Stimulated activated CD4-positive, alpha-beta T cell treated with anti-CD3 and anti-CD28 coated beads, Interleukin-12 subunit alpha, Interleukin-12 subunit beta, amount 100 ng/mL, for 4 hours (primary cell): ENCODE data around the gene MDM2.
"Not testable (repeated sequence)": the region's sequence is repeated elsewhere in the genome, so short reads cannot be mapped to it uniquely, and the experiment has no call there.

ENCODE experiments used
- DNase-seq: peaks from one replicate; pipeline ENCODE4 v3.0.0-alpha.2; 2020

MDM2 gene

DNA sequence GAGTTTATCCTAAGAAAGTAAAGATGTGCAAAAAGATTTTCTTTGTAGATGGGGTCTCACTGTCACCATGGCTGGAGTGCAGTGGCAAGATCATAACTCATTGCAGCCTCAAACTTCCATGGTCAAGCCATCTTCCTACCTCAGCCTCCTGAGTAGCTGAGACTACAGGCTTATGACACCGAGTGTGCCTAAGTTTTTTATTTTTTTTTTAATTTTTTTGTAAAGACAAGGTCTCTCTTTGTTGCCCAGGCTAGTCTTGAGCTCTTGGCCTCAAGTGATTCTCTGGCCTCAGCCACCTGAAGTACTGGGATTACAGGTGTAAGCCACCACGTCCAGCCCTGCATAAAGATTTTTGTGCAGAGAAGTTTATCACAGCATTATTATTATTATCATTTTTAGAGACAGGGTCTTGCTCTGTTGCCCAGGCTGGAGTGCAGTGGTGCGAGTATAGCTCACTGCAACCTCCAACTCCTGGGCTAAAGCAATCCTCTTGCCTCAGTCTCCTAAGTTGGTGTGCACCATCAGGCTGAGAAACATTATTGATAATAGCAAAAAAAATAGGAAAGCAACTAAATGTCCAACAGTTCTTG is 19.3 kb upstream of the MDM2 start:
- no peak for DNase-seq

DNA sequence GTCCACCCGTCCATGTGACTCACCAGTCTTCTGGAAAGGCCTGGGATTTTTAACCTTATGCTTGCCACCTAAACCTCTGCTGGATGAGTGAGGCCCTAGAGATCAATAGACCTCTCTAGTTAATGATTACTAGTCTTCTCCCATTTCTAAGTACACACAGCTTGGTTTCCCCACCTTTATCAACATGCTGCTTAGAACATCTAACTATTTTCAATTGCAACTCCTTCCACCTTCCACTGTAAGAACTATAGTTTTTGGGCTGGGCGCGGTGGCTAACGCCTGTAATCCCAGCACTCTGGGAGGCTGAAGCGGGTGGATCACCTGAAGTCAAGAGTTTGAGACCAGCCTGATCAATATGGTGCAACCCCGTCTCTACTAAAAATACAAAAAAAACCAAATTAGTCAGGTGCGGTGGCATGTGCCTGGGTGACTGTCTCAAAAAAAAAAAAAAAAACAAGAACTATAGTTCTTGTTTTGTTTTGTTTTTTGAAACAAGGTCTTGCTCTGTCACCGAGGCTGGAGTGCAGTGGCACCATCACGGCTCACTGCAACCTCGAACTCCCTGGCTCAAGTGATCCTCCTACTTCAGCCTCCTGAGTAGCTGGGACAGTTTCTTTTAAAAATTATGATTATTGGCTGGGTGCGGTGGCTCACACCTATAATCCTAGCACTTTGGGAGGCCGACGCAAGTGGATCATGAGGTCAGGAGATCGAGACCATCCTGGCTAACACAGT is 18.7 kb upstream of the MDM2 start:
- no peak for DNase-seq

DNA sequence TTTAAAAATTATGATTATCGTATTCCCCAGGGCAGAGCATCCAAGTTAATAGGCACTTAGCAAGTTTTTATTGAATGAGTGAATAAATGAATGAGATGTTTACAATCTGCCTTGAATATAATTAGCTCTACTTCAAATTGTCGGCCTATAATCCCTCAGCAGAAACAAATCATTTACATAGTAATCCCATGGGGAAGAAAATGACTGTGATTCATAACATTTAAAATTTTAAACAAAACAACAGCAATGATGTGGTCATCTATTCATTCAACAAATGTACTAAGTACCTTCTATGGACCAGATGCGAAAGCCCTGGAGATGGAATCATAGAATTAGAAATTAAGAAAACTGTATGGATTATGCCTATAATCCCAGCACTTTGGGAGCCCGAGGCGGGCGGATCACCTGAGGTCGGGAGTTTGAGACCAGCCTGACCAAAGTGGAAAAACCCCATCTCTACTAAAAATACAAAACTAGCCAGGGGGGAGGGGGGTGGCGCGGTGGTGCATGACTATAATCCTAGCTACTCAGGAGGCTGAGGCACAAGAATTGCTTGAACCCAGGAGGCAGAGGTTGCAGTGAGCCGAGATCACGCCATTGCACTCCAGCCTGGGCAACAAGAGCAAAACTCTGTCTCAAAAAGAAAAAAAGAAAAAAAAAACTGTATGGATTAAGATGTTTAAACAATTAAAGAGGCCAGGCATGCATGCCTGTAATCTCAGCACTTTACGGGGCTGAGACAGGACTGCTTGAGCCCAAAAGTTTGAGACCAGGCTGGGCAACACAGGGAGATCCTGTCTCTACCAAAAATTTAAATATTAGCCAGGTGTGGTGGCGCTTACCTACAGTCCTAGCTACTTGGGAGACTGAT is 17.7 kb upstream of the MDM2 start:
- DNase-seq, result no peak

GRCh38 chr12:68790952-68791234 is 17.1 kb upstream of the MDM2 start:
- no peak for DNase-seq

GRCh38 chr12:68791897-68792481 is 16.0 kb upstream of the MDM2 start:
- no peak for DNase-seq

- DNase-seq, result no peak
Observed at GRCh38 chr12:68792952-68793351, 15.0 kb upstream of the MDM2 start.

GRCh38 chr12:68793436-68793835 is 14.5 kb upstream of the MDM2 start:
- DNase-seq, result no peak

DNA sequence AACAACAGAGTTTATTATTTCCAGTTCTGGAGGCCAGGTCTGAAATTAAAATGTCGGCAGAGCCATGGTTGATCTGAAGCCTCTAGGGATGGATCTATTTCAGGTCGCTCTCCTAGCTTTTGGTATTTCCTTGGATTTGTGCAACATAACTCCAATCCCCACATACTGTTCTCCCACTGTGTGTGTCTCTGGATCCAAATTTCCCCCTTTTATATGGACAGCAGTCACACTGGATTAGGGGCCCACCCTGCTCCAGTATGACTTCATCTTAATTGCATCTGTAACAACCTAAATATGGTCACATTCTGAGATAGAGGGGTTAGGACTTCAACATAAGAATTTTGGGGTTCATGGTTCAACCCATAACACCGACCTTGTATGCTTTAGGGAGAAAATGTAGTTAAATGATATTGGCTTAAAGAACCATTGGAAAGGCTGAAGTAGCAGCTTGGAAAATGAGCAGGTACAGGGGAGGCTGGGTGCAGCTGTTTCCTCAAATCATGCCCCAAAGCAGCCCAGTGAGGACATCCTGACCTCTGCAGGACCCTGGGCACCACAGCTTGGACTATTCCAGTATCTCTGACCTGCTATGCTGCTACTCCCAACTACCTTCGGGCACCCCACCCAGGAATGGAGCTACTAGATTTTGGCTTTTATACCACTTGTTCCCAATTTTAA is 13.9 kb upstream of the MDM2 start:
- no peak for DNase-seq

DNA sequence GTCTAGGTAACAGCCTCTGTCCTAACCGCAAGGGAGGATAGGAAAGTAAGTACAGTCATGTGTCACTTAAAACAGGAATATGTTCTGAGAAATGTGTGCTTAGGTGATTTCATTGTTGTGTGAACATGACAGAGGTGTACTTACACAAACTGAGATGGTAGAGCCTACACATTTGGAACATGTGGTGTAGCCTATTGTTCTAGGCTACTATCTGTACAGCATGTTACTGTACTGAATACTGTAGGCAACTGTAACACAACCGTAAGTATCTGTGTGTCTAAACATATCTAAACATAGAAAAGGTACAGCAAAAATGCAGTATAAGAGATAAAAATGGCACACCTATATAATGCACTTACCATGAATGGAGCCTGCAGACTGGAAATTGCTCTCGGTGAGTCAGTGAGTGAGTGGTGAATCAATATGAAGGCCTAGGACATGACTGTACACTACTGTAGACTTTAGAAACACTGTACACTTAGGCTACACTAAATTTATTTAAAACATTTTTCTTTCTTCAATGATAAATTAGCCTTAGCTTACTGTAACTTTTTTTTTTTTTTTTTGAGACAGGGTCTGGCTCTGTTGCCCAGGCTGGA is 13.2 kb upstream of the MDM2 start:
- DNase-seq, result no peak

GRCh38 chr12:68796399-68796798 is 11.6 kb upstream of the MDM2 start:
- no peak for DNase-seq

GRCh38 chr12:68798882-68799234 is 9.1 kb upstream of the MDM2 start:
- no peak for DNase-seq

GRCh38 chr12:68800294-68800693 is 7.7 kb upstream of the MDM2 start:
- DNase-seq, result no peak

GRCh38 chr12:68801124-68801523 is 6.9 kb upstream of the MDM2 start:
- not testable (repeated sequence) for DNase-seq

DNA sequence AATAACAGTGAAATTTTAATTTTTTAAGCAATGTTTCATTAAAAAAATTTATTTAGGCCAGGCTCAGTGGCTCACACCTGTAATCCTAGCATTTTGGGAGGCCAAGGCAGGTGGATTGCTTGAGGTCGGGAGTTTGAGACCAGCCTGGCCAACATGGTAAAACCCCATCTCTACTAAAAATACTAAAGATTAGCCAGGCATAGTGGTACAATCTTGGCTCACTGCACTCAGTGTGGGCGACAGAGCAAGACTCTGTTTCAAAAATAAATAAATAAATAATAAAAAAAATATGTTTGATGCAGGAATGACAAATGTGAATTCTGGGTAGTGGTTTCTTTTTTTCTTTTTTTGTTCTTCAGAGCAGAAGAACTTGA is 5.6 kb upstream of the MDM2 start:
- not testable (repeated sequence) for DNase-seq

- DNase-seq, result not testable (repeated sequence)
Observed at GRCh38 chr12:68802911-68803651, 4.9 kb upstream of the MDM2 start.

- no peak for DNase-seq
Observed at GRCh38 chr12:68803948-68804656, 3.9 kb upstream of the MDM2 start.

- DNase-seq, result no peak
Observed at GRCh38 chr12:68804657-68805591, 3.1 kb upstream of the MDM2 start.

DNA sequence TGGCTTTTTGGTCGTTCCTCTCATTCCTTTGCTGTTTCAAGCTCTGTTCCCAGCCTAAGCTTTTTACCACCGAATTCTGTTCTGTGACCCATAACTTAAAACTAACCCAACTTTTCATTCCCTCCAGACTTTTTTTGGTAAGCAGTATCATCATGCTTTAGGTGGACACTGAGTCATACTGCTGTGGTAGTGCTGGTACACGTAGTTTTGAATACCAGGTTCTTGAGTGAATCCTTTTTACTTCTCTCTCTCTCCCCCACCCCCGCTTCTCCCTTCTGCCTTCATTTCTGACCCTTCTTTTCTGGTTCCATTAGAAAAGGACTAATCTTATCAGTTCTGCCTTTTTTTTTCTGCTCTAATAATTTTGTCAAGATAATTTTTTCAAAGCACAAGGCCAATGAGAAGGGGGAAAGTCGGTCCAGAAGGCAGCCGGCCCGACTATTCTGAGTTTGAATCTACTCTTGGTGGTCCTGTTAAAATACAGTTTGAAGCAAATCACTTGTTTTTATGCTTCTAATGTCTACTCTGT is 2.3 kb upstream of the MDM2 start:
- no peak for DNase-seq

GRCh38 chr12:68806488-68807237 is 1.3 kb upstream of the MDM2 start:
- no peak for DNase-seq
